Measurements from ENCODE around the gene PARN. TPM values are rescaled to one million over a fixed set of nuclear protein-coding genes. Genes with fewer than 3 reads are reported as not detected.

Gene PARN
- total RNA-seq, 1 experiment from 2014 or later = 42.5 TPM

- Histone ChIP-seq H3K27me3 (ENCODE audit: insufficient read depth, low read length) (no peaks in the 10 kb centered on the region), H3K36me3 (ENCODE audit: control insufficient read depth in 1 of 2, insufficient read depth in 2 of 2, low read length in 2 of 2) (no peaks in the 10 kb centered on the region), H3K79me2 (ENCODE audit: insufficient read depth, low read length) (no peaks in the 10 kb centered on the region), H3K9me3 (ENCODE audit: control insufficient read depth in 1 of 2, insufficient read depth in 1 of 2, low read depth in 1 of 2, low read length in 2 of 2) (no peaks in the 10 kb centered on the region), H2AFZ (ENCODE audit: low read depth, low read length, poor library complexity, severe bottlenecking) (no peak overlapping the region), H3K4me1 (ENCODE audit: control insufficient read depth in 1 of 2, insufficient read depth in 2 of 2, low read length in 2 of 2) (peaks cover 55 to 61% of the 10 kb centered on the region in 2 experiments), H3K9me2 (ENCODE audit: insufficient read depth) (no peaks in the 10 kb centered on the region), H3K9ac (ENCODE audit: low read length) (no peak overlapping the region), H4K20me1 (ENCODE audit: insufficient read depth) (no peaks in the 10 kb centered on the region), H3K27ac (ENCODE audit: low read depth, low read length) (no peak overlapping the region; the same call in 1 of the 2 replicates), H3K4me2 (ENCODE audit: low read length) (no peak overlapping the region), H3K4me3 (replicated peaks in 1 of 2; ENCODE audit: low read depth in 1 of 2, low read length in 2 of 2) (no peak overlapping the region)
- ATAC-seq (no peak), DNase-seq (ENCODE audit: low read depth, low spot score) (no peak)
- ChIA-PET RAD21 (ENCODE audit: low non-redundant PET in 1 of 2, low total read pairs in 2 of 2, uncharacterized antibody in 2 of 2, unreplicated experiment in 2 of 2) (no interaction called here), CTCF (interaction anchor here (1.0 to 1.8 kb wide), 3 partner anchors 10 to 21 kb away, joined by 3 to 6 read pairs (median 3); no protein-coding TSS in a partner anchor), POLR2A (interaction anchor here (2.1 kb wide), 1 partner anchor 14 kb away, joined by 7 read pairs; no protein-coding TSS in a partner anchor)
- intact Hi-C loops (cut with micrococcal nuclease) = loop anchor here (5.0 kb wide), 1 partner anchor 103 kb away; no protein-coding TSS in a partner anchor
- BruUV-seq (replicated peaks) = TSS peak; percentile 40
- no peak for TF ChIP-seq SIN3A (IDR thresholded peaks at IDR 0.05; ENCODE audit: low read depth)
- TF ChIP-seq YY1 (IDR thresholded peaks at IDR 0.05; ENCODE audit: extremely low read depth, insufficient replicate concordance, low read depth, low read length) = no peak
- TF ChIP-seq RAD21 (IDR thresholded peaks at IDR 0.05; ENCODE audit: low read depth) = no peak
- TF ChIP-seq ELF1 (IDR thresholded peaks at IDR 0.05; ENCODE audit: borderline replicate concordance, low read depth) = no peak
- TF ChIP-seq SP1 (IDR thresholded peaks at IDR 0.05; ENCODE audit: low read depth) = no peak
- TF ChIP-seq REST (IDR thresholded peaks at IDR 0.05; ENCODE audit: low read depth) = no peak
- TF ChIP-seq ZBTB33 (IDR thresholded peaks at IDR 0.05; ENCODE audit: extremely low read depth, insufficient replicate concordance, low read length) = no peak
- TF ChIP-seq TCF7L2 (IDR thresholded peaks at IDR 0.05; ENCODE audit: borderline replicate concordance, extremely low read depth, insufficient read depth, insufficient read length) = no peak
- no peak for TF ChIP-seq CEBPB (IDR thresholded peaks at IDR 0.05; ENCODE audit: low read depth)
Measured at GRCh38 chr16:14500791-14501190, 129.3 kb downstream of the PARN start.
